Activated gamma-delta T cell treated with Interleukin-2 at 50 U/mL for 16 hours (primary cell): ENCODE data around the gene TMEM63B.
"Not testable (repeated sequence)": the region's sequence is repeated elsewhere in the genome, so short reads cannot be mapped to it uniquely, and the experiment has no call there.

Experiments
- DNase-seq: peaks from one replicate; pipeline ENCODE4 v3.0.0-alpha.2; 2020

The TMEM63B gene

DNA sequence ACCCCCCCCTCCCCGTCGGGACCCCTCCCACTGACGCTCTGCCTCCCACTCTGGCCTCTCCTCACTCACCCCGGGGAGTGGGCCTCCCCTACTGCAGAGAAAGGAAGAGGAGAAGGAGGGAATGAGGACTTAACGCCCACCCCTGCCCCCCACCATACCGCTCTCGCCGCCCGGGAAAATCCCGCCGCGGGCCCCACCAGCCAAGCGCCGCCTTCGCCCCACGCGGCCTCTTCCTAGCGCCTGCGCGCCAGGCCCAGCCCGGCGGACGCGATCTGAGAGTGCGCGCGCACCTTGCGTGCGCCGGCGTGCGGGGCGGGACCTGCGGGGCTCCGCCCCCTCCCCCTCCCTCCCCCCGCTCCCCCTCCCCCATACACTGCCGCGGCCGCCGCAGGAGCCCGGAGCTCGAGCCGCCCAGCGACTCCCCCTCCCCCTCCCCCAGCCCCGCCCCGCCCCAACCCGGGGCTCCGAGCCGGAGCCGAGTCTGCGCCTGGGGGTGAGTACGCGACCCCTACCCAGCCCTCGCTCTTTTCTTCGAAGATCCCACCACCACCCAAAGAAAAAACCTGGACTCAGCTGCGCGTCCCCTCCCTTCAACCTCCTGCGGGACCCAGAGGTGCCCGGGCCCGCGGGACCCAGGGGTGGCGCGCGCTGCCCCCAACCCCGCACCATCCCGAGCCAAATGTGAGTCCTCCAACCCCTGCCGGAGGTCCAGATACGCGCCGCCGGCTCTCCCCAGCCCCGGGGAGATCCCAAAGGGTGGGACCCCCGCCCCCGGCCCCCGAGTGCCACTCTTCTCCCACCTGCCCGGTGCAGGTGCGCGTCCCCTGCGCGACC is at the start of gene TMEM63B, which contains the start of gene MRPL14:
TSS of gene TMEM63B (plus strand) at position 369 of the 834 bp plus-strand sequence. CDS start 7,031 bp downstream, outside the sequence.
TSS of gene MRPL14 (minus strand) at position 267 of the 834 bp plus-strand sequence. CDS start 10,841 bp downstream, outside the sequence.
- peak; percentile 87 for DNase-seq

DNA sequence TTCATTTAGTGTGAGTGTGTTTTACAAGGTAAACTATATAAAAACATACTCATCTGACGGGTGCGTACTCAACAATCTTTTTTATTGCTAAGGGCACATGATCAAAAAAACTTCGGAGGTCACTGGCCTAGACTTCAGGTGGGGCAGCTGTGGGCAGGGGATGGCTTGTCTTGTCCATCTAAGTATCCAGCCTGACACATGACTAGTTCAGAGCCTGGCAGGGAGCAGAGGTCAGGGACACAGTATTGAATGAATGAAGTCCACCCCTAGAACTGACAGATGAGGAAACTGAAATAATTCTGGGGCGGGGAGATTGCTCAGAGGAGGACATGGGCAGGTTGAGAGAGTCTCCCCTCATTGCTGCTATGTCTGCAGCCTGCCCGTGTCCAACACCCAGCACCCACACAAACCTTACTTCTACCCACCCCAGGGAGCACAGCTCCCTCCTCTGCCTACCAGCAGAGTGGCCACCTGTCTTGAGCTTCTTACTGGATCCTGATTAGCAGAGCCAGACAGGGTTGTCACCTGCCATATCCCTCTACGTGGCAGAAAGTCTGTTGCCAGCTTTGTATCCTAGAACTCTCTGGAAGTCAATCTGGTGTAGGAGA is 49.0 kb upstream of the TMEM63B start:
- no peak for DNase-seq

DNA sequence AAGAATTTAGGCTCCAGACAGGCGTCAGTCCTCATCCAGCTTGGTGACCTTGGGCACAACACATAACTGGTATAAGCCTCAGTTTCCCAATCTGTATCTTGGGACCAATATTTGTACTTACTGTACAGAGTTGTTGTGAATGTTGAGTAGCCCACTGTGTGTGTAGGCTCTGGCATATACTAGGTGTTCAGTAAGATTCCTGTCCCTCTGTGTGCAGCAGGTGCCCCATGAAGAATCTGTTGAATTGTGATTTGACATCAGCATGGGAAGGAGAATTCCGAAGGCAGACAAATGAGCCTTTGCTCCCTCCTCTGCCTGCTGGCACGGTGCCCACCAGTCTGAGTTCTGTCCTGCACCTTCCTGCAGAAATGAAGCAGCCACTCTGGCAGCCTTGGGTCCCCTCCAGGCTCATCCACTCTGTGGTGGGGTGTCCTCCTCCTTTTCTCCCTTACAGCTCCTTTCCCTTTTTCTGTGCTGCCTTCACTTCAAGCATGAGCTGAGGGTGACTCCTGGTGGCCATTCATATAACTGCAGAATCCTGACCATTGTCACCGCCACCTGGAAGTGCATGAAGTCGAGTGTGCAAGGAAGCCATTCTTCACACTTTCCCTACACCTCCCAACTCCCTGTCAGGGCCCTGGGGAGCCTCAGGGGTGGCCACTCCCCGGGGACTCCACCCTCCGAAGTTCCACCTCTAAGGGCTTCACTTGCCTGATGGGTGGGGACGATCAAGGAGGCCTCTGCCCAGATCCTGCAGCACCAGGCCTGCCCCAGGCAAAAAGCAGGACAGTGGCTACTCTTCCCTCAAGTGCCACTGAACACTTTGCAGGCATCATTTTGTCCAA is 48.3 kb upstream of the TMEM63B start:
- peak; percentile 65 for DNase-seq

DNA sequence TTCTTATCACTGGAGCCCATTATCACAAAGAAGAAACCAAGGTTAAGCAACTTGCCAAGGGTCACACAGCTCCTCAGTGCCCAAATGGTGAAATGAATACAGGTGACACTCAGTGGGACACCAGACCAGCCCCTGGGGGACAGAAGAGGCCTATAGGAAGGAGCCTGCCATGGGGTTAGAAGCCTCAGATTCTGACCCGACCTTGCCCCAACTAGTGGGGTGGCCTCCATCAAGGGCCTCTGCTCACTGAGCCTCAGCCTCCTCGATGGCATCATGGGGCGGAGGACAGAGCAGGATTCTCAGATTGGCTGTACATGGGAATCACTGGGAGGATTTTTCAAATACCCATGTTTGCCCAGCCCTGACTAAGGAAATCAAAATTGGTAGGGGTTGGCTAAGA is 47.7 kb upstream of the TMEM63B start:
- DNase-seq: no peak

DNA sequence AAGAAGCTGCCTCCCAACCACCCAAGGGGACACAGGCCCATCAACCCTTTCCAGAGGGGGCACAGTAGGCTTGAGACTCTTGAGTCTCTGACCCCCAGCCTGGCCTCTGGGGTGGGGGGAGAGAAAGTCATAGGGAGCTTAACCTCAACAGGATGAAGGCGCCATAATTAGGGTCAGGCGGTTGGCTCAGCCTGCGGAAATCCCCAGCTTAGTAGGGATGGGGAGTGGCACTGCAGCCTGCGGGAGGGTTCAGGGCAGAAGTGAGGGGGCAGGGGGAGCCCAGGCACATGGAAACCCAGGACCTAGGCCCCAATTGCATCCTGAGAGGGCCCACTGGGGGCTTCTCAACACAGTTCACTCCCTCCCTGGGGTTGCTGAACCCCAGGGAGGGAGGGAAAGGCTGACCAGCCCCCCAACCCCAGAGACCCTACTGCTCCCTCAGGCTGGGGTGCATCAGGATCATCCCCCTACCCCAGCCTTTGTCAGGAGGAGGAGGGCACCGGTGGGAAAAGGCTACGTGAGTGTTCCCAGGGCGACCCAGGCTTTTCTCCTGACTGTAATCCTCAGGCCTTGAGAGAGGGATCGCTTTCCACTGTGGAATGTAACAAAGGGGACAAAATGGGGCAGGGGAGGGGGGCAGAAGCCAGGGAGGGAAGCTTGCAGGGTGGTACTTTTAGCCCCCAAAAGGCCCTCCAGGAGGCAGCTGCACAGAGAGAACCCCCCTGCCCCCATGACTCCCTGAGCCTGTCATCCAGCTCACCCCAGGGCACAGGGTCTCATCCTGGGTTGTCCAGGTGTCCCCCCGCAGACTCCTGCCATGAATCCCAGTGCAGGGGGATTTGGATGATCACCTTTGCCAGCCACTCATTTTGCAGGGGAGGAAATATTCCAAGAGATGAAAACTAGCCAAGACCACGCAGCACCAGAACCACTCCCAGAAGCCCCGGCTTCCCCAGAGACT is 46.5 kb upstream of the TMEM63B start:
- DNase-seq: no peak

DNA sequence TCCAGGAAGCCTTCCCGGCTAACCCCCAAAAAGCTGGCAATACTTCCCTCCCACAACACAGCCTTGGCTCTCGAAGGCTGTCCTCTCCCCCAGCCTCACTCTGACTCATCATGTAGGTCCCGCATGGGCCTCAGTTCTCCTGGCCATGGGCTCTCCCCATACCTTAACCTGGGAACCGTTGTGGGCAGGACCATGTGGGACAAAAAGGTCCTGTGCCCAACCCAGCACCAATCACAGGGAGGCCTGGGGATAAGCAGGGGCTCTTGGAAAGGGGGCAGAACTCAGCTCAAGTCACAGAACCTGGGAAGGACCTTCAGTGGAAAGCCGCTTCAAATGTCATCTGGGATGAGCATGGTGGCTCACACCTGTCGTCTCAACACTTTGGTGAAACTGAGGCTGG is 45.6 kb upstream of the TMEM63B start:
- no peak for DNase-seq

DNA sequence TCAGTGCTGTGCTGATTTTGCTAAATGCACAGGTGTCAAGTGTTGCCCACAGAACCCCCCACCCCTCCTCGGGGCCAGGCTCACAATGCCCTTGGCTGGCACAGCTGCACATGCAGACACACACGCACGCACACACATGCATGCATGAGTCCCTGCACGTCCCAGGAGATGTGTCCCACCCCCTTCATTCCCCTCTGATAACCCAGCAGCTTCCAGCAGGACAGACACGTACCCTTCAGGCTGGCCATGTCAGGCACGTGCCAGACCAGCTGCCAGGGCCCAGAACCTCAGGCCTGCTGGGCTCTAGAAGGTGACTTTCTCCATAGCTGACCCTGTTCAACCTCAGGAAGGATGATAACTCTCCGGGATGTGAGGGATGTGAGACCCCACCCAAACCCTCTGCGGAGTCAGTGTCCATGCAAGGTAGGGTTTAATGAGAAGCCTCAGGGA is 44.5 kb upstream of the TMEM63B start:
- no peak for DNase-seq

DNA sequence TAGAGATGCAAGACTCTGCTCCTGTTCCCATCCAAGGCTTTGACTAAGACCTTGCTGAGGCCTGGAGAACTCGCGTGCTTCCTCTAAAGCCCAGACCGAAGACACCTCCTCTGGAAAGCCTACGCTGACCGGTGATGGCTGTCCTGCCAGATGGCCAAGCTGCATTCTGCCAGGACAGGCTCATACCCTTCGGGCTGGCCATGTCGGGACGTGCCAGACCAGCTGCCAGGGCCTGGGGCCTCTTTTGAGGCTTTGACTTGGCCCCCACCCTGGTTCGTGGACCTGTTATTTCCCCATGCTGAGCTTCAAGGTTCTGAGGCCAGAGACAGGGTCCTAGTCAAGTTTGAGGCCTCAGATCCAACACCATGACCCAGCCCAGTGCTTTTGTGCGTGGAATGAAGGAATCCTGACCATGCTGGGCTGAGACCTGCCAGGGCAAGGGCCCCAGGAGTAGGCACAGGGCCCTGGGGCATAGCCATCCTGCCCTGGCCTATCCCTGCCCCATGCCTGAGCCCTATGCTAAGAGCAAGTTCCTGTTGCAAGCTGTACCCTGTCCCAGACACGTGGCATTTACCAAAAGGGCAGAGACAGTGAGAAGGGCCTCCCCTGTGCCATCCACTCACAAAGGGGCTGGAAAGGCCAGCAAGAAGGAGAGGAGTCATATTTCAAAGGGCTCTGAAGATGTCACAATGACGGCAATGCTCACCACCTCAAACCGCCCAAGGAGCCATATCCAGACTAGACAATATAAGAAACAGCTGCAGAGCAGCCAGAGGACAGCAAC is 42.9 kb upstream of the TMEM63B start:
- DNase-seq: no peak

DNA sequence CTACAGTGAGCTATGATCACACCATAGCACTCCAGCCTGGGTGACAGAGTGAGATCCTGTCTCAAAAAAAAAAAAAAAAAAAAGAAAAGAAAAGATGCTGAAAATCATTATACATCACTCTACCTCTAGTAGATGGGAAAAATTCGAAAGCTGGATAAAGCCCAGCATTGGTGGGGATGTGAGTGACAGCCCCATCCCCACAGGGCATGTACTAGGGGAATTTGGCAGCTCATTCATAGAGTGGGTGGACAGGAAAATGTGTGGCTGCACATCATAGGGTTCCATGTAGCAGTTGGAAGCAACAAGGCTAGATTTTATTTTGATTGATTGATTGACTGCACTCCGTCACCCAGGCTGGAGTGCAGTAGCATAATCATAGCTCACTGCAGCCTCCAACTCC is 42.1 kb upstream of the TMEM63B start:
- DNase-seq: no peak

DNA sequence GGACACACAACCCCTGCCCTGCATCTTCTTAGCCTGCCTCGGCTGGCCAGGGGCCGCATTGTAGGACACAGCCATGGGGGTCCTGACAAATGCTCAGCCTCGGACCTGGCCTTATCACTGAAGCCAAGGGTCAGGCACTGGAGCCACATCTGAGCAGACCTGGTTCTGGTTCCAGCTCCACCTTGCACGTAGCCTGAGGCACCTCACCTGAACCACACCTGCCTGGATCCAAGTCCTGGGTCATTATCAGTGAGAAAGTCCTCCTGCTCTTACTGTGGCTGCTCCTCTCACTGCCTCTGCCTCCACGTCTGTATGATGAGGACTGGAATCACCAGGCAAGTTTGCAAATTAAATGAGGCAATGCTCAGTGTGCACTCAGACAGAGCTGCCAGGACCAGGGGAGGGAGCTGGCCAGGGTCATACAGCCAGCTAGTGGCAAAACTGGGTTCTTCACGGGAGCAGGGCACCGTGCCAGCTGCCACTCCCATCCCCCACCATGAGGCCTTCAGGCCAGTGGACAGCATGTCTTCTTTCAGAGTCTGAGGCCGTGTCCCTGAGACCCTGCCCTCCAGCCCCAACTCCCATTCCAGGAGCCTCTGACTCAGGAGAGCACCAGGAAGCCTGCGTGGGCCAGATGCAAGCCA is 40.3 kb upstream of the TMEM63B start:
- no peak for DNase-seq

DNA sequence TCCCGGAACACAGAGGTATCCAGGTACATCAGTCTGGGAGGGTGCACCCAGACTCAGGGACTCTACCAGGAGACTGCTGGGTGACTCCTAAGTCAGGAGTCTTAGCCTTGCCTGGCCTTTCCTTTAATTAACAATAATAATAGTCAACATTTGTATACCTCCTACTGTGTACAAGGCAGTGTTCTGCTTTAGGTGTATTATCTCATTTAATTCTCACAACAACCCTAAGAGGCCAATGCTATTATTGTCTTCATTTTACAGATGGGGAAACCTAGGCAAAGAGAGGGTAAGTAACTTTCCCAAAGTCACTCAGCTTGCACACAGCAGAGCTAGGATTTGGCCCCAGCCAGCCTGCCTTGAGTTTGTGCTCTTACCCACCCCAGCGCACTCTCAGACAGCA is 39.7 kb upstream of the TMEM63B start:
- DNase-seq: no peak

DNA sequence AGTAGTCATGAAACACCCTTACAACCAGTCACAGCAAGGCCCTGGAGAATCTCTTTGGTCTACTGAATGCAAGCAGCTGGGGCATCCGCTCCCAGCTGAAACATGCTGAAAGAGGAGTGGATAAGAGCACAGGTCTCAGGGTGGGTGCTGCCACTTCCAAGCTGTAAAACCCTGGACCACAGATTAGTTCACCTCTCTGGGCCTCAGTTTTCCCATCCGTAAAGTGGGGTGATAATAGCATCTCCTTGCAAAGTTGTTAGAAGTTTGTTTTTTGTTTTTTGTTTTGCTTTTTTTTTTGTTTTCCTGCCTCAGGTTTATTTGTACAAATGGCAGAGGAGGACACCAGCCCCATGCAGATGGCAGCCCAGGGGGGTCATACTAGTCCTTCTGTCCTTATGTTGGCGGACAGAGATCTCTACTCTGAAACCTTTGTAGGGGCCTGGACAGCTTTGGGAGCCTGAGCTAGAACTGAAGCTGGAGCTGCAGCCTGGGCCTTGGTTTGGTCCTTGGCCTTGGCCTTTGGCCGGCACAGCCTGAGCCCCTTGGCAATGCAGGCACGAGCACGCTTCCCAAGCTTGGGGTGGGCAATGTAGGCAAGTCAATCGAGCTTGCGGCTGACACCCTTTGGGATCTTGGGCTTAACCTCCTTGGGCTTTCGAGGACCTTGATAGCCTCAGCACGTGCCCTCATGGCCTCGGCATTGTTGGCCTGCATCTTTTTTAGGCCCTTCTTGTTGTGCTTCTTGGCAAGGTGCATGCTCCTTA is 38.3 kb upstream of the TMEM63B start:
- no peak for DNase-seq

DNA sequence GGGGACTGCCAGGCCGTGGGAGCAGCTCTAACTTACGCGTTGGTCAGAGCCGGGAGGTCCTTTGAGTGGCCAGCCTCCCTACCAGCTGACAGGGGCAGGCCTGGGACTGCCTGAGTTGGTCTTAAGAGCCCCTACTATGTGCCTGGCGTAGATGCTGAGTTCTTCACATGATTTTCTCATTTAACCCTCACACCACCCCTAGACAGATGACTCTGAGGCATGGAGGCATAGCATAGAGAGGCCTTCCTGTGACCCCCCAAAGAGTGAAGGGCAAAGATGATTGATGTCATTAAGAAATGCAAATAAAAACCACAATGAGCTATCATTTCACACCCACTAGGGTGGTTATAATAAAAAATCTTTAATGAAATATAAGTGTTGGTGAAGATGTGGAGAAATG is 36.9 kb upstream of the TMEM63B start:
- DNase-seq: no peak

DNA sequence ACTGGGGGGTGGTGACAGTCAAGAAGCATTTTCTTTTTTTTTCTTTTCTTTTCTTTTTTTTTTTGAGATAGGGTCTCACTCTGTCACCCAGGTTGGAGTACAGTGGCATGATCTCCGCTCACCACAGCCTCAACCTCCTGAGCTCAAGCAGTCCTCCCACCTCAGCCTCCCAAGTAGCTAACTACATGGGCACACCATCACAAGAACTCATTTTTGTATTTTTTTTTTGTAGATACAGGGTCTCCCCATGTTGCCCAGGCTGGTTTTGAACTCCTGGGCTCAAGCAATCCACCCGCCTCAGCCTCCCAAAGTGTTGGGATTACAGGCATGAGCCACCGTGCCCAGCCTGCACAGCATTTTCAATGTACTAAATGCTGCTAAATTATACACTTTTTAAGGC is 36.0 kb upstream of the TMEM63B start:
- not testable (repeated sequence) for DNase-seq

DNA sequence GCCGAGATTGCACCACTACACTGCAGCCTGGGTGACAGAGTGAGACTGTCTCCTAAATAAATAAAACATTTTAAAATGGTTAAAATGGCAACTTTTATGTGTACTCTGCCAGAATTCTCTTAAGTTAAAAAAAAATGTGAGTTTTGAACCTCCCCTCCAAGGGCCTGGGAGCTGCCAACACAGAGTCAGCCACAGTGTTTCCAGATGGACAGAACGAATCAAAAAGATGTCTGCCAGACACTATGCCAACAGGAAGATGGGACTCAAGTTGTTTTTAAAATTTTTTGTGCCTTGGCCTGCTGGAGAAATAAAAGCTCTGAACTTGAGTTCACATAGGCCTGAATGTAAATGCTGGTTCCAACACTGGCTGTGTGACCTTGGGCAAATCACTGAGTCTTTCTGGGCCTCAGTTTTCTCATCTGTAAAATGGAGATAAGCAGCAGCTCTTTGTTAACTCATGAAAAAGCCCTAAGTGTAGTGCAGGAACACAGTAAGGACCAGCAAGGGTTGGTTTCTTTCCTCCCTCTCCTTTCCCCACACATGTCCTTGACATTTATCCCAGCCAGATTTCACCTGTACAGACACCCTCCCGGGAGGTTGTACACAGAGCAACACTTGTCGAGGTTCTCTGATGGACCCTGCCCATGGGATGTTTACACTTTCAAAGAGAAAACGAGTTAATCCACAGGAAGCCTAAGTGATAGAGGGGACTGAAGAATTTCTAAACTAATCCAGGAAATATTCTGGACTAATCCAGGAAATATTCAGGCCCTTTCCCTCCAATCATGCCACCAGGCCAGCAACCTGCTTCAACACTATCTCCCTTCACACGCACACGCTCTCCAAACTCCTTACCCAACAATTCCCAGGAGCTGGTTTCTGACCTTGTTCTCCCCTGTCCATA is 35.1 kb upstream of the TMEM63B start:
- no peak for DNase-seq

DNA sequence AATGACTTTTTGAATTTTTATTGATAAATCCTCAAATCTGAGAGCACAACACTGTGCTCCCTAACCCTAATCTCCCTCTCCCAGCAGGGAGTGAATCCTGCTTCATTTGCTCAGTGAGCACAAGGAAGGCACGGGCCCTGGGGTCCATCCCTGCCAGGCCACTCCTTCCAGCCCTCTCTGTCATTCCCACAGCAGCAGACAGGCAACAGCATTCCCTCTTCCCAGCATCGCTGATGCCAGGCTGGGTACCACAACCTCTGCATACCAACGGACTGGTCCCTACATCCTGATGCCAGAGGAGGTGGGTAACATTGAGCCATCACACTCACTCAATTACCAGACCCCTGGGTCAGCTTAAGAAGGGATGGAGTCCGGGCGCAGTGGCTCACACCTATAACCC is 34.3 kb upstream of the TMEM63B start:
- DNase-seq: no peak

DNA sequence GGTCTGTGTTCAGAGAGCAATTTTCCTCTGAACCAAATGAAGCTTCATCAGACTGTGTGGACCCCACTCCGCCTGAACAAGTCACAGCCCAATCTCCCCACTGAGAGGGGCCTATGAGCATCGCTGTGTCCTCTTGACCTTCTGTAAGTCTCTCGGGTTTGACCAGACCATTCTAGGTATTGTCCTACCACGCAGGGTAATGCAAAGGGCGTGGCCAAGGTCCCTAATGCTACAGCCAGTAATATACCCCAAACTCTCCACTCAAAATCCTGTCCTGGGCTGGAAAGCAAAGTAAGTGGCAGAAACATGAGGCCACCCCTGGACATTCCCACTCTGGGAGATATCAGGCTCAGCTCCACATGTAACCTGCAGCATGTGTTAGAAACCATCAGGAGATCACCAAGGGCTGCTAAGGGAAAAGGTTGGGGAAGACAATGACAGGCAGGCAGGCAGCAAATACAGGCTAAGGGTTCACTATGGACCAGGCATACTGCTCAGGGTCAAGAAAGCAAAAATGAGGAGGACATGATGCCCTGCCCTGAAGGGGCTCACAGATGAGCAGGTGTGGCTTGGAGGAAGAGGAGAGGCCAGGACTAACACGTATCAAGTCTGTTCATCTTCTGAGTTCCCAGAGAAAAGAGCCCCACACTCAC is 33.5 kb upstream of the TMEM63B start:
- DNase-seq: no peak
